Amniotic stem cell (primary cell): ENCODE results near the gene SLC13A2.

Source experiments
- DNase-seq: peaks from one replicate; lab custom pipeline; 2025; lab: John Stamatoyannopoulos, UW

Gene SLC13A2

DNA sequence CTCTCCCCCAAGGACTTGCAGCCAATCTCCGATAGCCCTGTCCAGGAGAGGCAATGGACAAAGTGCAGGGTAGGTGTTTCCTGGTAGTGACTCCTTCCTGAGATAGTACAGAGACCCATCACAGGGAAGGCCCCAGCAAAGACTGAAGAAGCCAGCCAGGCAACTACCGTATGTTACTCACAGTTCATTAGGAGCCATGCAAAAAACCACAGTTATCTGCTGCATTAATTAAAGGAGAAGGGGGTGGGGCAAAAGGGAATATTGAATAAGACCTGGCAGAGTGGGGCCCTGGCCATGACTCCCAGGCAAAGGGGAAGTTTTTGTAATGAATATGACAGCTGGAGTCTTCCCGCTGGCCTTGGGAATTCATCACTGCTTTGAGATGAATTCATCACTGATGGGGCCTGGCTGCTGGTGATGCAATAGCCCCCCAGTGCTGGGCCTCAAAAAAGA is 2.5 kb upstream of the SLC13A2 start:
- no peak for DNase-seq

DNA sequence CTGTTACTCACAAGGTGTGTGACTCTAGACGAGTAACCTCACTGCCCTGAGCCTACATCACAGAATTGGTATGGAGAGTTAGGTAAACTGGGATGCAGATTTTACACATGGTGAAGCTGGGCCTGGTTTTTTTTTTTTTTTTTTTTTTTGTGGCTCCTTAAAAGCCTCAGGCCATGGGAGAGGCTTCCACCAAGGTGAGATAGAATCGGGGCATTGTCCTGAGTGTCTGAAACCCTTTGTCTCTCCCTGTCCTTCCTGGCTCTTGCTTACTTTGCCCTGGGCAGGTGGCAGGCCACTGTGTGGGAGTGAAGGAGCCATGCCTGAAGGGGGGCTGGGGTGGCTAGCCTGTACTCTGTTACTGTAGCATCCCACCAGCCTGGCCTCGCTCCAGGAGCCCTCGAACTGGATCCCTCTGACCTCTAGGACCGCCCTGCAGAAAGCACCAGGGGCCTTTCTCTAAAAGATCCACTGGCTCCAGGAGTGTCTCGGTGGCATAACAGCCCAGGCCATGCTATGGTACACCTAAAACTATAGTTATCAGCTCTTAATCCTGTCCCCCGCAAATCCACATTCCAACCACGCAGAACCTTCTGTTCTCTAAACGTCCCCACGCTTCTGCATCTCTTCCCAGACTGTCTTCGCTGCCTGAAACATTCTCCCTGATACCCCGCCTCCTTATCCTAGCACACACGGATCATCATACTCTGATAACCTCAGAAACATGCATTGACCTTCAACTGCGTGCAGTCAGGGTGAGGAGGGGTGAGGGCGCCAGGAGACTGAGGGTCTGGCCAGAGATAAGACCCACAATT is 1.7 kb upstream of the SLC13A2 start:
- DNase-seq = no peak

DNA sequence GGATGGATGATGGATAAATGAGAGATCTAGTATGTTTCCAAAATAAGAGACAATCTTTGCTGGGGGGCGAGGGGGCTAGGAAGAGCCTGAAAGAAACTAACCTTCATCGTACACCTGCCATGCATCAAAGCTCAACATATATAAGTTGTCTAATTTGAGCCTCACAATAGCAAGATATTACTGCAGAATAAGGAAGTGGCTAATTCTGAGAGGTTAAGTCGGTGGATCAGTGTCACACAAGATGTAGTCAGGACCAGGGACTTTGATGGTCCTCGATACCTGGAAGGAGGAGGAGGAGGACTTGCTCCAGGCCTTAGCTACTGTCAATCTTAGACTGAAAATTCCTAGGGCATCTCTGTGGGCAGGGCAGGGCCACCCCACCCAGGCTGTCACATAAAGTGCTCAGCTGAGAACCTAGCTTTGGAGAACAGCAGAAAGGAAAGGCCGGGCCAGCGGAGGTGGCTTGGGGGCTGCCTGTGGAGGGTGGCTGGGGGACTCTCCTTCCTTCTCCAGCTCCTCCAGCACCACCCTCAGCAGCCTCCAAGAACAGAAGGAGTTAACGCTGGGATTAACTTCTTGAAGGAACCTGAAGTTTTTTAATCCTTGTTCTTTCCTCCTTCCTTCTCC is 460 bp upstream of the SLC13A2 start:
- DNase-seq = no peak

DNA sequence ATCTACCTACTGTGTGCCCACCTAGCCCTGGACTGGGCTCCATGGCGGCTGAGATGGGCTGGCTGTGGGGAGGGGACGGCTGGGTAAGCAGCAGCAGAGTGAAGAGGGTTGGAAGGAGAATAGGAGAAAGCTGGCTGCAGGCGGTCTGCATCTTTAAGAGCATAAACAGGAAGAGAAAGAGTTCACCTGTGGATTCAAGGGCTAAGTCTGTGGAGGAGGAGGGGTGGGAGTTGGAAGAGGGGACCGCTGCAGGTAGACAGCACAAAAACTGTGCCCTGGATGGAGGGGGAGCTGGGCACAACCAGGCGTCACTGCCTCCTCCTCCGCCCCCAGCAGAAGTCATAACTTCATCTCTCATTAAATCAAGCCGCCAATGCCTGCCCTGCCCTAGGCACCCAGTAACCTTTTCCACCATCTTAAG is 677 bp downstream of the SLC13A2 start:
- no peak for DNase-seq

DNA sequence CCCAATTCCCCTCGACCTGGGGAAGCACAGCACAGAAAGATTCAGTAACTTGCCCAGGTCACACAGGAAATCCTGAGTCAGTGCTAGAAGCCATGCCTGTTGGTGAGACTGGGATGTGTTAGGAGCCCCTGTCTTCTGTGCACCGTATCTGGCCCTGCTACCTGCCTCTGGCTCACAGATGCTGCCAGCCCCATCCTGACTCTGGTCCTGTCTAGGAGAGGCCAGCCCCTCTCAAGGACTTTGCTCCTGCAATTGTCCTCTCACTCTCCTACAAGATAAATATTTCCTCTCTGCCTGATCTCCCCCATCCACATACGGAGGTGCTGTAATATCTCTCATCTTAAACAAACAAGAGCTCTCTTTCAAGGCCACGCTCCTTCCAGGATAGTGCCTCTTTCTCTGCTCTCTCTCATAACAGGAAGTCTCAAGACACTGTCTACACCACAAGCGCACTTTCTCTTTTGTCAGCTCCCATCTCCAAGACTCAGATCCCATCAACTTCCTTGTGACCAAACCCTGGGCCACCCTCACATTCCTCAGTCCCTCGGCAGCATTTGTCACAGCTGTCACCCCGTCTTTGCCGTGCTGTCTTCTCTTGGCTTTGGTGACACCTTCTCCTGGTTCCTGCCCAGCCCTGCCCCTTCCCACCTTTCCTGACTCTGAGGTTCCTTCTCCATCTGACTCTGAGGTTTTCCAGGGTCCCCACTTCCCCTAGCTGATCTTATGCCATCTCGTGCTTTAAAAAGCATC is 1.9 kb downstream of the SLC13A2 start:
- DNase-seq = no peak

DNA sequence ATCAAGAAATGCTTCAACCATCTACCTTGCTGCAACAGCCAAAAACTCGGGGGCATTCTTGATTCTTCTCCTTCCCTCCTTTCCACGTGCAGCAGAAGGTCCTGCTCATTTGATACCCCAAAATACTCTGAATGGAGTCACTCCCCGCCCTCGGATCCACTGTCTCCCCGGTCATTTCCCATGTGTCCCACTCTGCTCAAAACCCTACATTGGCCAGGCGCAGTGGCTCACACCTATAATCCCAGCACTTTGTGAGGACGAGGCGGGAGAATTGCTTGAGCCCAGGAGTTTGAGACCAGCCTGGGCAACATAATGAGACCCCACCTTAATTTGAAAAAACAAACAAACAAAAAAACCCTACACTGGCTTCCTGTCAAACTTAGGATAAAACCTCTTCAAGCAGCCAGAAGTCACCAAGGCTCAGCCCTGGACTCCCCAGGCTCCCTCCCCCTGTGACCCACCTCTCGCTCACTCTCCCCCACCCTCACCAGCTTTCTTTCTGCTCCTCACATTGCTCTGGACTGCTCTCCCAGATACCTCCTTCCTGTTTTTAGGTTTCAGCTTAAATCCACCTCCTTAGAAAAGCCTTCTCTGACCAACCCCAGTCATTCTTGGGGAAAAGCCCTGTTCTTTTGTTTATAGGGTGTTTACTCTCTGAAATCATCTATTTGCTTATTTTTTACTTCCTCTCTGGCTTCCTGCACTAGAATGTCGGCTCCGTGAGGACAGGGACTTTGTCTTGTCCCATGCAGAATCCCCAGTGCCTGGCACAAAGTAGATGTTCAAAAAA is 2.8 kb downstream of the SLC13A2 start:
- DNase-seq = no peak

DNA sequence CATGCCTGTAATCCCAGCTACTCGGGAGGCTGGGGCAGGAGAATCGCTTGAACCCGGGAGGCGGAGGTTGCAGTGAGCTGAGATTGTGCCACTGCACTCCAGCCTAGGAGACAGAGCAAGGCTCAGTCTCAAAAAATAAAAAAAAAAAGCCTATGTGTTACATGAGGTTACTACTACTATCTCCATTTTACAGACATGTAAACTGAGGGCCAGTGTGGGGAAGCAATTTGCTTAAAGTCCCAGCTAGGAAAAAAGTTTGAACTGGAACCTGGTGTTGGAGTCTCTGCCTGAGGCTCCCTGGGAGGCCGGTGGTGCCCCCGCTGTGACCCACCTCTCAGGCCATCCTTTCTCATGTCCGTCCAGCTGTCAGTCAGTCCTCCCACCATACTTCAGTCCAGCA is 4.5 kb downstream of the SLC13A2 start:
- DNase-seq = no peak

DNA sequence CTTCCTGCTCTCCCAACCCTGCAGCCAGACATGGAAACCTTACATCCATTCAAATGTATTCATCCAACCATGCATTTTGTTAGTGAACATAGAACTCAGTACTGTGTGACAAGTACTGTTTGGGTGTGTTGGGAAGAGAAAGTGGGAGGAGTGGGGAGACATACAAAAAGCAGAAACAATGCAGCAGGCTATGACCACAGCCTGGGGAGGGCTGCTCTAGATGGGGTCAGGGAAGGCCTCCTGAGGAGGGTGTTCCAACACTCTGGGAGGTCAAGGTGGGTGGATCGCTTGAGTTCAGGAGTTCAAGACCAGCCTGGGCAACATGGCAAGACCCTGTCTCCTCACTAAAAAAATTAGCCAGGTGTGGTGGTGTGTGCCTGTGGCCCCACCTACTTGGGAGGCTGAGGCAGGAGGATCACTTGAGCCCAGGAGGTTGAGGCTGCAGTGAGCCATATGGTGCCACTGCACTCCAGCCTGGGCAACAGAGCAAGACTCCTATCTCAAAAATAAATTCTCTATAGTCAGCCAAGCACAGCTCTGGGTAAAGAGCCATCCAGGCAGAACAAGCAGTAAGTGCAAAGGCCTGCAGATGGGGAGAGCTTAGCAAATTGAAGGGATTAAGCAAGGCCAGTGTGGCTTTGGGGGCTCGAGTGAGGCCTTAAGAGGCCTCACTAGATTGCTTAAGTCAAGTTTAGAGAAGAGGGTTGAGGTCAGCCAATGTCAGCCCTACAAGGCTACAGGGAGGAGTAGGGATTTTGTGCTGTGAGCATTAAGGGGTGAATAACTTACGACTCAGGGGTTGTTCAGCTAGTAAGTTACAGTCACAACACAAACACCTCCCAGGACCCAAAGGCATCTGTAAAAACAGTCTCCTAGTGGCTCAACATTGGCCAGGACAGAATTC is 5.5 kb downstream of the SLC13A2 start:
- DNase-seq = no peak

DNA sequence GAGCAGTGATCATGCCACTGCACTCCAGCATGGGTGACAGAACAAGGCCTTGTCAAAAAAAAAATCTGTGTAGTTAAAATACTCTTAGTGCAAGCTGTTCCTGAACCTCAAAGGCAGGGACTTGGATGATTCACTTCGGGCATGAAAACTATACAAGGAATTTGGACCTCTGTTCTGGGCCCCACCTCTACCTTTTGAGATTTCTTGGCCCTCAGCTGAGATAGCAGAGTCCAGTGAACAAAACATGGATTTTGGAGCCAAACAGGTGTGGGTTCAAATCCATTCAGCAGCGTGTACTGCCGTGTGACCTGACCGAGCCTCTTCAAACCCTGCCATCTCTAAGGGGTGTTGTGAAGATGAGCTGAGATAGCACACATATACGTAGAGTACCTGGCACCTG is 6.8 kb downstream of the SLC13A2 start:
- no peak for DNase-seq

DNA sequence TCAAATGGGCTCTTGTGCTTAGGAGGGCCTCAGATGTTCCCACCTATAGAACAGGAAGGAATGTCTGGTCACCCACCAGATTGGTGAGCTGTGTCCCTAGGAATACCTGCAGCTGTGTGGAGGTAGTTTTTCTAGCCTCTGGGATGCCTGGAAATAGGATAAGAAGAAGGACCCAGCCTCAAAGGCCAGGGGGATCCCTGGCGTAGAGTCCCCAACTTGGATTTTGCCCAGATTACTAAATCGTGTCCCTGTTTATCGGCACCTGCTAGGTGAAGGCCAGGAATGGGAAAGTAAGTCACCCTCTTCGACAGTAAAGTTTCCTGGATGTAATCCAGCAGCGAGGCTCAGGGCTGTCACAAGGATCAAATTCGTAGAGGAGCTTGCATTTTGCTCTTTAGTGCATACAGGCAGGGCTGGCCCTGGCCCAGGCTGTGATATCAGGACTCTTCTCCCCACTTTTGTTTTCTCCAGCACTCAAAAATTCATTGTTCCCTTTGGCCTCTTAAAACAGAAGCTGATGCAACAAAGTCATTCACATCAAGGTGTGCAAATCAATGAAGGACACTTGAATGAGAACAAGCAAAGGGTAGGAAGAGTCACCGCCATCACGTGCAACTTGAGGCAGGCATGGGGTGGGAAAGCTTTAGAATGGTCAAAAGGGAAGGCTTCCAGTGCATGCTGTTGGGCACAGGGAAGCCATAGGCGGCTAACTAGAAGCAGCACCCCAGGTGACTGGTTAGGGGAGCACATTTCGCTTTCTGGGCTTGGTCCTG is 7.5 kb downstream of the SLC13A2 start:
- no peak for DNase-seq

DNA sequence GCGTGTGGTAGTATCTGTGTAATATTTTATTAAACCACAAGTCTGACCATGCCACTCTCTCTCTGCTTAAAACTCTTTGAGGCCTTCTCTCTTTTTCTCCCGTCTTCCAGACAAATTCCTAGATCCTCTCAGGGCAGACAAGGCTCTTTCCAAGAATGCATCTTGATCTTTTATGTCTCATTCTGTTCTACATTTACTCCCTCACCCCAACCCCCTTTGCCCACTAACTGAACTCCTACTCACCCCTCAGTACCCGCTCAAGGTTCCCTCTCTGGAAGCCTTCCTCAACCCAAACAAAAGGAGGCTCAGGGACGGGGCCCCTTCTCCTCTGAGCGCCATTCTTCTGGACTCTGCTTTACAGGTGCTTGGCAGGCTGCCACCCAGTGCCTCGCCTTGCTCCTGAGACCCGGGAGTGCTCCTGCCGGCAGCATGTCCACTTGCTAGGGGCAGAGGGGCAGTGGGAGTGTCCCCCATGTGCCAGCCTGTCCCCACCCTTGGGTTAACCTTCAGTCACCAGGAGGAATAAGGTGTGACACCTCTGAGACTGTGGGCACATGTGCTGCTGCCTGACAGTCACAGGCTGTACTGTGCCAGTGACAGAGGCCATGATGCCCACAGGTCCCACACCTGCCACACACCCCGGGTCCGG is 9.2 kb downstream of the SLC13A2 start:
- no peak for DNase-seq

DNA sequence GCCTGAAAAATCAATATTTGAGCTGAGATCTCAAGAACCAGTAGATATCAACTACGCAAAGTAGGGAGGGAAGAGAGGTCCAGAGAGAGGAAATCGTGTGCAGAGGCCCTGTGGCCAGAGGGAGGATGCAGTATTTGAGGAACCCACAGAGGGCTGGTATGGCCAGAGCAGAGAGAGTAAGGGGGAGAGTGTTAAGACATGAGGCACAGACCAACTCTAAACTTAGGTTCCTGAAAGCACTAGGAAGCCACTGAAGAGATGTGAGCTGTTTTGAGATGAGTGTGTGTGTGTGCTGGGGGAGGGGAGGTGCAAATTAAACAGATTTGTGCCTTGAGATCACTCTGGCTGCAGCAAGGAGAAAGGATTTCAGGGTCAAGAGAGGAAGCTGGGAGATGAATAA is 10.9 kb downstream of the SLC13A2 start:
- DNase-seq = no peak

DNA sequence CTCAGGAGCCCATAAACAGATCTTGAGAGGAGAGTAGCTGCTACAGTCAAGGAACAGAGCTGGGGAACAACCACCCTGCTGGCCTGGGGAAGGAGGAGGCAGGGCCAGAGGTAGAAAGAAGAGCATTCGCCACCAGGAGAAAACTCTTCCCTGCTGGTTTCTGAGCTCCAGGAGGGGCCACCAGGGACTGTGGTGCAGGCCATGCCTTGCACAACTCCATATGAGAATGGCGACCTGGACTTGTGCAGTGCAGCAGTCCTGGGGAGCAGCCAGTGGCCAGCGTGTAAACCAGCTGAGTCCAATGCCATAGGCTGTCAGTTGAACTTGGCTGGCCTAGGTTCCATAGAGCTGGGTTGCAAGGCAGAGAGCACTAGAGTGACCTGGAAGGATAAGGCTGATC is 11.6 kb downstream of the SLC13A2 start:
- DNase-seq = no peak

DNA sequence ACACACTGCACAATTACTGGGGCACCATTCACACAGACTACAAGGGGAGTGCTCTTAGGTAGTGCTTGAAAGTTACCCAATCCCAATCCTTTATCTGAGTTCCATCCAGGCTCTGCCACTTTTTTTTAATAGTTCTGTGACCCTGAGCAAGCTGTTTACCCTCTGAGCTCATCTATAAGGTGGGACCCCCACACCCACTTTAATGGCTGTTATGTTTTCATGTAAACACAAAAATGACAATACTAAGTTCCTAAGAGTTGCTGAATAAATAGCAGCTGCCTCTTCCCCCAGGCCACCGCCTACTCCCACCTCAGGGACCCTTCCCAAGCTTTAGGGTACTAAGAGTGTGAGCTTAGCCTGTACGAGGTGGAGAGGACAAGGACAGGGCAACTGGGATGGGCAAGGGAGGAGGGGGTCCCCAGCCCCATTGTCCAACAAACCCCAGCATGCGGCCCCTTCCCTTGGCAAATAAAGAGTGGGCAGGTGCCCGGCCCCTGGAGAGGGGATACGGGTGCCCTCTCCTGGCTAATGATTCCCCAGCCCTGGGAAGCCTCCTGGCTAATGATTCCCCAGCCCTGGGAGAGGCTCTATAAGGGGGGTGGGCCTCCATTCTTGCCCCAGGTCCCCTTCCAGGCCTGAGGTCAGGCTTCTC is 14.6 kb downstream of the SLC13A2 start:
- DNase-seq = no peak

DNA sequence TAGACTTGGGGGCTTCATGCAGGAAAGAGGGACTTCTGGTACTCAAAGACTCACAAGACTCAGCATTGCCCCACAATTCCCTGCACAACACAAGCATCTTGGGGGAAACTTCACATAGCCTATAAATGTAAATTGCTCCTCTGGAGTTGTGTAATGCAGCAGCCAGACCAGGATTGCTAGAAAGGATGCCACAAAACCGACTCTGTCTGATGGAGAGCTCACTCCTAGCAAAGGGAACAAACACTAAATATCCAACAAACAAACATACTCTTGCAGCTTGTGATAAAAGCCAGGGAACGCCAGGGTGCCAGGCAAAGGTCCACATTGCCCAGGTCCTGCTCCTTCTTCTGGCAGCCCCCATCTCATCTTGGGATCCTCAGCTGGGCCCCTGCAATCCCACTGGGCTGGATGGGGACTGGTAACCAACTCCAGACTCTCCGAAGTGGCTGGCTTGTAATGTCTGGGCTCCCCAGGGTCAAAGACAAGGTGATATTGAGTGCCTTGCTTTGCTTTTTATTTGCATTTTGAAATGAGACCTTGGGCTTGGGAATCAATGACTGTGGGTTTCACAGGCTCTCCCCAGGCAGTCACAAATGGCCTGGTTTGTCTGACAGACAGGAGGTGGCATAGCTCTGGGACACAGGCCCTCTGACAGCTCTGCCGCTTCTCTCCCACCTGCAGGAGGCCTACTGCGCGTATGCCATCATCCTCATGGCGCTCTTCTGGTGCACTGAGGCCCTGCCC is 15.3 kb downstream of the SLC13A2 start:
- no peak for DNase-seq

DNA sequence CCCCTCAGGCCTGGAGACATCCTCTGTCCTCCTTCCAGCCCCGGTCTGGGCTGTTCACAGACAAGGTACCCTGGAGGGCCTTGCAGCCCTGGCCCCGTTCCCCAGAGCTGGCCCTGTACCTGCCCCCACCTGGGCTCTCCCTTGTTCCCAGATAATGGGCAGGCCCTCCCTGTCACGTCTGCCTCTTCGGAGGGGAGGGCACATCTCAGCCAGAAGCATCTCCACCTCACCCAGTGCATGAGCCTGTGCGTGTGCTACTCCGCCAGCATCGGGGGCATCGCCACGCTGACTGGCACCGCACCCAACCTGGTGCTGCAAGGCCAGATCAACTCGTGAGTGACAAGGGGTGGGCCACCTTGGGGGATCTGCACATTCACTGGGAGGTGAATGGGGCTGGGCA is 17.8 kb downstream of the SLC13A2 start:
- DNase-seq = no peak

DNA sequence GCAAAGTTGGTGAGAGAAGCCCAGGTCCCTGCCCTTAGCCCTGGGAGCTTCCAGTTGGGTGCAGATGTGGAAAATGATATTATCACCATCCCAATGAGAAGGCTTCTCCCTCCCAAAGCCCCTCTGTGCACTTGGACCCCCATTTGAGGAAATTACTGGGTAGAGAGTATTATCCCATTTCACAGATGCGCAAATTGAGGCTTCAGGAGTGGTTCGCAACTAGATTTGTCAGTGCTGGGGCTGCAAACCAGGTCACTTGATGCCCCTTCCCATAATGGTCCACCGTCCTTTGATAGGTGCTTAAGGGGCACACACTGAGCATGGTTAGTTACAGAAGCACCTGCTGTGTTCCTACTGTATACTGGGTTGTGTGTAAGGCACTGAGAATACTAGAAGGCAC is 18.4 kb downstream of the SLC13A2 start:
- no peak for DNase-seq
